ENCODE data around the gene RPTOR.

Gene RPTOR

DNA sequence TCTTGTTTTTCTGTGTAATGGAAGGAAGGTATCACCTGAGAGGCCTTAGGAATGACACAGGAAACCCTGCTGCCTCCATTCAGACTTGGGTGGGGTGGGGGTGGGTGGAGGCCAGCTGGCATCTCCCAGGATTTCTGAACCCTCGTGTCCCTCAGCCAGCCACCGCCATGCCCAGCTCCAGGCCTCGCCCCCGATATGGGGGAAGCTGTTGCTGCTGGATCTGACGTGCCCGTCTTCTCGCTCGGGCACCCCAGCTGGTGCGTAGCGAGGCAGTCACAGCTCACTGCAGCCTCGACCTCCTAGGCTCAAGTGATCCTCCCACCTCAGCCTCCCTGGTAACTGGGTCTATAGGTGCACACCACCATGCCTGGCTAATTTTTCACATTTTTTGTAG is 227.0 kb downstream of the RPTOR start:
- DNase-seq = no peak

- DNase-seq = peak; percentile 58
Observed at GRCh38 chr17:80772906-80773242, 228.2 kb downstream of the RPTOR start.

GRCh38 chr17:80773243-80773991 is 228.8 kb downstream of the RPTOR start:
- DNase-seq = no peak

DNA sequence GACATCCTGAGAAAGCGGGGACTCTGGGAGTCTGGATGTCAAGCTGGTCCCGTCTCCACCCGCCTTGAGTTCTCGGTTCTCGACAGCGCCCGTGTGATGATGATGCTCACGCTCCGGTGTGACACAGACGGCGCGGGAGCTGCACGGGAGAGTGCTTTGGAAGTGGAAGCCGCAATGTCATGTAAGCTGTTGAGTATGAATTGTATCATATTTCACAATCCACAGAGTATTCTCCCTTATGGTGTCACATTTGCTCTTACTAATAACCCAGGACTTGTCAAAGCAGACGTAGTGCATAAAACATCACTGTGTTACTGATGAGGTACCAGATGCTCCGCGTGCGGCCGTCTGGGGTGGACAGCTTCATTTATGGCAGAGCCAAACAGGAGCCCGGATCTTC is 229.5 kb downstream of the RPTOR start:
- no peak for DNase-seq

DNA sequence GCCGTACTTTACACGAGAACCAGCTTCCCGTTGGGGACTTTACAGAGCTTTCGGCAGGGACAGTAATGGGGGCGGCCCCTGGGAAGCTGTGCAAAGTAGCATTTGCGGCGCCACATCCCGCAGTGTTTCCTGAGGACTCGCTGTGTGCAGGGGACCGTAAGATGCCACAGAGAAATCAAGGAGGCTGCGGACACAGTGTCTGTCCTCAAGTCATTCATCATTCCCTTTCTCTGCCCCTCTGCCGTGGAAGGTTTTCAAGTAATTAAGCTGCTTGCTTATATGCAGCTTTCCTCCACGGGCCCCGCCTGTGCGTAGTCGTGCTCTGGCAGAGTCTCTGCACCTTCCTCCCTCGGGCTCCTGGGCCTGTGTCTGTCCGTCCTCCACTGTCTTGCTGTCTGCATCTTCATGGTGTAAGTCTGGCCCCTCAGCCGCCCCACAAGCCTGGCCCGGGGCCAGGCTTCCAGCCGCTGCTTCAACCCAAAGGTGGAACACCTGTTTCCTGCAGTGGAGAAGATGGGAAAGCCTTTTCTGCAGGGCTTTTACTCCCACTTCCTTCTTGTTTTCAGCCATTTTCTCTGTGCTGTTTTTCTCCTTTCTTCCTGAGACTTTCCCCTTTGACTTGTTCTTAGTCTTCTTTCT is 230.1 kb downstream of the RPTOR start:
- DNase-seq = peak; percentile 15

DNA sequence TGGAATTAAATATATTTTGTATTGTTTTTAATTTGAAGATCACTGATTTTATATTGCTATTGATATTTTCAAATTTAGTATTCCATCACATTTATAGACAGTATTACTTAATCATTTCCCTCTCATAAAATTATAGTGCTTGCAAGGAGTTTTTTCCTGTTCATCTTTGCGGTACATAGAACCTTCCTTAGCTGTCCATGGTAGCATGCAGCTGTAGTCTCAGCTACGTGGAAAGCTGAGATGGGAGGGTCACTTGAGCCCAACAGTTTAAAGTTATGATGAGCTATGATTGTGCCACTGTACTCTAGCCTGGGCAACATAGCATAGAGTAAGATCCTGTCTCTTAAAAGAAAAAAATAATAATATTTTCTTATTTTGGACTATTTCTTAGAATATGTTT is 231.2 kb downstream of the RPTOR start:
- DNase-seq = no peak

- no peak for DNase-seq
Observed at GRCh38 chr17:80777274-80777673, 232.6 kb downstream of the RPTOR start.

- DNase-seq = no peak
Observed at GRCh38 chr17:80778716-80779115, 234.1 kb downstream of the RPTOR start.

- DNase-seq = no peak
Observed at GRCh38 chr17:80779336-80779735, 234.7 kb downstream of the RPTOR start.

DNA sequence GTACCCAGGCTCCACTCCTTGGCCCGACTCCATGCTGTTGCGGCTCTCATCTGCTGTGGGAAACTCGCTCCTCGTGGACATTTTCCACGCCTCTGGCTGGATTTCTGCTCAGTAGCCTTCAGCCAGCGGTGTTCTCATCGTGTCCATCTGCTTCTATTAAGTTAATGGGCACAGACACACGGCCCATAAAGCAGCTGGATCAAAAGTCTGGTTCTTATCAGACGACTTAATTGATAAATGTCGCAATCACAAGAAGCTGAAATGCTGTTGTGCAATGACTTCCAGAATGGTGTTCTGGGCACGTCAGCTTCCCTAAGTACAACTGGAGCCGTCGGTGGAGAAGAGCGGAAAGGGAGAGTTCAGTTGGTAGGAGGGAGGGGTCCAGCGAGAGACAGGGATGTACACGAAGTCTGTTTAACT is 235.3 kb downstream of the RPTOR start:
- DNase-seq = no peak

GRCh38 chr17:80780381-80781198 is 236.0 kb downstream of the RPTOR start:
- no peak for DNase-seq

DNA sequence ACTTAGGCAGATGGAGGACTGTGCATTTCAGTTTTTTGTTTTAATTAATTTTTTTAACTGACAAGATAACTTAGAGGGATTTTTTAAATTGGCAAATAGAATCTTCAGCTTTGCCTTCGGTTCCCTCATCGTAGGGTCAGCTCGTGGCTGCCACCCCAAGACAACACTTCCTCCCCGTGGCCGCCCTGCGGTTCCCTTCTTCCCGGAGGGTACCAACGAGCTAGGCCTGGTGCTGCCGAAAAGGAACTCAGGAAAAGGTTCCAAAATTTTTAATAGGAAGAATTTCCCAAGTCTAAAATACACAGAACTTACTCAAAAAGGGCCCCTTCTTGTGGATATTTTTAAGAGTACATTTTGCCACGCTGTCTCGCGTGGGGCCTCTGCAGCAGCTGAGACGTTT is 236.6 kb downstream of the RPTOR start:
- no peak for DNase-seq

DNA sequence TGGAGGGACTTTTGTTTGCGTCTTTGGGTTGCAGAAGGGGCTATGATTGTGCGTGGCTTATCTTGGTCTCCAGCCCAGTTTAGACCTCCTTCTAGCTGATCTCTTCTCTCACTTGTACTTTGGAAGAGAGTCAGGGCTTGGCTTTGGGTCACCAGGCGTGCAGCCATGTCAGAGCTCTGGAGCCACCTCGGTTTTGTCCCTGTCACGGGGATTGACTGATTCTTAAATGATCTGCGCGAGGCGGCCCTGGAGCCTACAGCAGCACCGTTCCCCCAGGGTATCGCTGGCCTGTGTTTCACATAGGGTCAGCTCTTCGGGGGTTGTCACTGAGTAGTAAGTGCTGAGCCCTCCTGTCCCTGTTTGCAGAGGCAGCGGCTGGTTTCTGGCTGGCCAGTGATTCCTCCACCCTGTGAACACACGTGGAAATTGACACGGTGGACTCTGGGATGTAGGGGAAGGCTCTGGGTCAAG is 237.2 kb downstream of the RPTOR start:
- no peak for DNase-seq

DNA sequence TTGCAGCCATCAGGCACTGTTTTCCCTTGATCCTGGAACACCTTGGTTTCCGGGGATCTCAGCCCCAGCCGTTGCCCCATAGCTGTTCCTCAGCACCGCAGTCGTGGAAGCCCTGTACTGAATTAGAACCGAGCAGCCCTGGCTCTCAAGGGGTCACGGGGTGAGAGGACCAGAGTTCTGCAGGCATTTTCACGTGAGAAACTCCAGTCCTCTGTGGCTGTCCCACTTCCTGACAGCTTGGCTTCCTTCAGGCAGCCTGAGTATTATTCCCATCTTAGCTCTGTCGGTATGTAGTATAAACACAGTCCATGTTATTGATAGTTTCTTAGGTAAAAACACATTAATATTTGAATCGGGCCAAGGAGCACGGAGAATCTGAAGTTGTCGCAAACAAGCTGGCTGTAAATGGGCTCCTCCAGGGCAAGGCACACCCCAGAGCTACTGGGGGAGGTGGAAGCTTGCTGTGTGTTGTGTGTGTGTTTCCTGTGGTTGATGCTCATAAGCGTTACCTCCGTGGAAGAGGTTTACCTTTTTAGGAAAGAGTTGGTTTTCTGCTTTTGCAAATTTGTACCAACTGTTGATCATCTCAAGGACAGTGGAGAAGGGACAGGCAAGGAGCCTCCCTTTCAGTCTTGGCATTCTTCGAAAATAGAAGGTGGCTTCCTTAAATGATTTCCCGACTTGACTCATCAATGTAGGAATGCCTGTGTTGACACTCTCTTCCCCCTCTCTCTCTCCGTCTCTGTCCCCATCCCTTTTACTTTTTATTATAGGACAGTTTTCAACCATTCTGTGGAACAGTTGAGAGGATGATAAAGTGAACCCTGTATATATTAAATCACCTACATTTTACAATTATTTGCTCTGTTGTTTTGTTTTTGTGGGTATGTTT is 238.1 kb downstream of the RPTOR start:
- DNase-seq = no peak

- DNase-seq = no peak
Observed at GRCh38 chr17:80783486-80783885, 238.8 kb downstream of the RPTOR start.

DNA sequence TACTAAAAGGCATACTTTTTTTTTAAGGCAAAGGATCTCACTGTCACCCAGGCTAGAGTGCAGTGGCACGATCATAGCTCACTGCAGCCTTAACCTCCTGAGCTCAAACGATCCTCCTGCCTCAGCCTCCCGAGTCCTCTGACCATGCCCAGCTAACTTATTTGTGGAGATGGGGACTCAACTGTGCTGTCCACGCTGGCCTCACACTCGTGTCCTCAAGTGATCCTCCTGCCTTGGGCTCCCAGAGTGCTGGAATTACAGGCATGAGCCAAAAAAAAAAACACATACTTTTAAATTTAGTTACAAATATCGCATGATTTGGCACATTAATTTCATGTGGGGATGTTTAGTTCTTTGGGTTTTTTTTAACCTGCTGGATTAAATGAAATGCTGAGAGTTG is 239.3 kb downstream of the RPTOR start:
- no peak for DNase-seq

DNA sequence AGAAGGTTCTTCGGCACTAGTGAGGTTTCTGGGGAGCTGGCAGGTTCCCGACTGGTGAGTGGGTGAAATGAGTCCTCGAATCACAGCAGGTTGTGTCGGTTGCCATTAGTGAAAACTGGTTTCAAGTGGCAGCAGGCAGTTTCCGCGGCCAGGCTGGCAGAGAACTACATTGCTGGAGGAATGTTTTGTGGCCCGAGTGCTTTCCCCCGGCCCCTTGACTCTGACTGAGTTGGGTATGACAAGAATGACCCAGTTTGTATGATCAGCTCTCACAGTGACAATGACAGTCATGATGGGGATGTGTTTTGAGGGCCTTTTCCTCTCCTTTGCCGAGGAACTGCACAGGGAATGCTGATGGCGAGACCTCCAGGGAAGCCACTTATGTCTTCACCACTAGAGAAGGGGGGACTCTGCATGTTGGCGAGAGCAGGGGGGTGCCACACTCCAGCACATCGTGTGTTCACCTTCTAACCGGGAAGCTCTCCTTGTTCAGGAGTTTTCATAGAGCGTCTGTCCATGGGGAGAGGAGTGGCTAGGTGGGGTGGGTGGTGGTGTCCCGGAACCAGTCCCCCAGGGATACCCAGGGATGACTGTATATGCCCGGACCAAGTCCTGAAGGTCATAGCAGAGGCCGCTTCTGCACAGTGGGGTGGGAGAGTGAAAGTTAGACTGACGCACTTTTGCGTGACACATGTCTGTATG is 241.0 kb downstream of the RPTOR start:
- DNase-seq = peak; percentile 68

GRCh38 chr17:80786470-80786869 is 241.8 kb downstream of the RPTOR start:
- DNase-seq = peak; percentile 37

DNA sequence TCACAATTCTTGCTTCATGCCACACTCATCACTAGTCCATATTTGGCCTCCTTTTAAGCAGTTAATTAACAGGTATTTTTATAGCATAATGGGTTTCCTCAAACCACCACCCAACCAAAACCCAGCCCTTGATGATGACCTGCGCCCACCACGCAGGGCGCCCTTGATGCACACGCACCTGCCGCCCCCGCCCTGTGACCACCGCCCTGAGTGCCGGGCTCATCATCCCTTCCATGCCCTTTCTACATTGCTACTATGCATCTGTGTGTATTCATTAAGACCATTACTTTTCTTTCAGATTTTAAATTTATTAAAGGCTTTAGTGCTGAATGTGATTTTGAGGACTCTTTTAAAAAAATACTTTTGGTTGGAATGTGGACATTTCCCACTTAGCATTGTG is 242.2 kb downstream of the RPTOR start:
- no peak for DNase-seq

- no peak for DNase-seq
Observed at GRCh38 chr17:80787881-80788280, 243.2 kb downstream of the RPTOR start.

- DNase-seq = no peak
Observed at GRCh38 chr17:80789356-80789902, 244.8 kb downstream of the RPTOR start.
